SK-N-DZ (cell line): ENCODE measurements around the gene OR1S2. TPM values are rescaled to one million over a fixed set of nuclear protein-coding genes. Genes with fewer than 3 reads are reported as not detected.
"Not testable (repeated sequence)": the region's sequence is repeated elsewhere in the genome, so short reads cannot be mapped to it uniquely, and the experiment has no call there.

Experiments
- DNase-seq: peaks from one replicate; pipeline ENCODE4 v3.0.0-alpha.2; 2015; ENCODE audit warnings: low spot score
- polyA plus RNA-seq, 2 experiments: library from polyadenylated mRNA; depleted of rRNA; stranded (reverse); fragments of >200 nt; gene quantifications; 2 replicates each; pipeline ENCODE4 v1.2.3, GENCODE V29; 2014

The OR1S2 gene, protein sequence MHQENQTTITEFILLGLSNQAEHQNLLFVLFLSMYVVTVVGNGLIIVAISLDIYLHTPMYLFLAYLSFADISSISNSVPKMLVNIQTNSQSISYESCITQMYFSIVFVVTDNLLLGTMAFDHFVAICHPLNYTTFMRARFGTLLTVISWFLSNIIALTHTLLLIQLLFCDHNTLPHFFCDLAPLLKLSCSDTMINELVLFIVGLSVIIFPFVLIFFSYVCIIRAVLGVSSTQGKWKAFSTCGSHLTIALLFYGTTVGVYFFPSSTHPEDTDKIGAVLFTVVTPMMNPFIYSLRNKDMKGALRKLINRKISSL
- not detected in 2 replicates for polyA plus RNA-seq (2014; cell fraction: cytosol; rRNA removed)
- not detected in 2 replicates for polyA plus RNA-seq (2014; cell fraction: nucleus; rRNA removed)

DNA sequence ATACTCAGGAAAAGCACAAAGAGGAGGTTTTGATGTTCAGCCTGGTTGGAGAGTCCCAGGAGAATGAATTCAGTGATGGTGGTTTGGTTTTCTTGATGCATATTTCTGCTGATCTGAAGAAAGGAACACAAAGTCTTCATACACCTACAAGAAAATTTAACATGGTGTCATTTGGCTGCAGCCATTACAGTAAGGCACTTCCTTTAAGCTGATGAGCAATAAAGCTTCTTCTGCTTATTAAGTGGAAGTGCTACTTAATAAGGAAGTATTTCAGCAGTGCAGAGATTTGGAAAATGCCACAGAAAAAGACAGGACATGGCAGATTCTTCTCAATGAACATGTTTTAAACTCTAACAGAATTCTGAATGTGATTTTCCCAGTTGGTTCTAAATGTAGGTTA is at the start of gene OR1S2:
Gene OR1S2, minus strand, starts transcription at position 101 of the 400 bp plus-strand sequence. Its CDS starts 0 bp downstream, at position 101.
- DNase-seq, result no peak

DNA sequence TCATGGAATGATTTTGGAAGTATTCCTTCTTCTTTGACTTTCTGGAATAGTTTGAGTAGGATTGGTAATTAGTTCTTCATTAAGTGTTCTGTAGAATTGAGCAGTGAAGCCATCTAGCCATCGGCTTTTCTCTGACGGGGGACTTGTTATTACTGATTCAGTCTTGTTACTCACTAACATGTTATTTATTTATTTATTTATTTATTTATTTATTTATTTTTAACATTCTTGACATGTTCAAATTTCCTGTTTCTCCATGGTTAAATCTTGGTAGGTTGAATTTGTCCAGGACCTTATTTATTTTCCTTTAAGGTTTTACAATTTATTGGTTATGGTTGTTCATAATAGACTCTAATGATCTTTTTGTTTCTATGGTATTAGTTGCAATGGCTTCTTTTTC is 40.0 kb upstream of the OR1S2 start:
- DNase-seq, result no peak

DNA sequence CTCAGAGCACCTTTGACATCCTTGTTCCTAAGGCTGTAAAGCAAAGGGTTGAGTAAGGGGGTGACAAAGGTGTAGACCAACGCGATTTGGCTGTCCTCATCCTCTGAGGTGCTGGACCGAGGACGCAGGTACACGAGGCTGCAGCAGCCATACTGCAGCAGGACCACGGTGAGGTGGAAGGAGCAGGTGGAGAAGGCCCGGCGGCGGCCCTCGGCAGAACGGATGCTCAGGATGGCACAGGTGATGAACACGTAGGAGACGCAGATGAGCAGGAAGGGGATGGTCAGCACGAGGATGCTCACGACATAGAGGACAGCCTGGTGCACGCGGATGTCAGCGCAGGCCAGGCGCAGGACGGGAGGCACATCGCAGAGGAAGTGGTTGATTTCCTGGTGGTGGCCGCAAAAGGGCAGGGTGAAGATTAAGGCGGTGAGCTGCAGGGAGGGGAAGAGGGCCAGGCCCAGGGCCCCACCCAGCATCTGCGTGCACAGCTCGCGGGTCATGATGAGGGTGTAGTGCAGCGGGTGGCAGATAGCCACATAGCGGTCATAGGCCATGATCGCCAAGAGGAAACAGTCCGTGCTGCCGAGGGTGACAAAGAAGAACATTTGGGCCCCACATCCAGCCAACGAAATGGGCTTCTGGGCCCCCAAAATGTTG is 24.1 kb upstream of the OR1S2 start:
- DNase-seq, result no peak

DNA sequence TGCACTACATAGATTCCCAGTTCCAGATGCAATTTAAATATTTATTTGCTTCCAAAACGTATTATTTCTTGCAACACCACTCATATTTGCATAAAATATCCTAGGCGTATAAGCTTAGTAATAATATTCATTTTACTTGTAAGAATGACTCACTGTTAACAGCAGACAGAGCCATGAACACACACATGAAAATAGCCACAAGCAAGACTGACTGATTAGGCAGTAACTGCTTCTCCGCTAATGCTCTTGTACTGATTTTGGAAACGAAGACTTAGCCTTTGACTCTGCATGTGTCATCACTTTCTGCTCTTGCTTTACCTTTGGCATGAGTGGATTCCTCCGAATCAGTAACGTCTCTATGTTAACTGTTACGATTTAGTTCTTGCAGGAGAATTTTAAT is 18.8 kb upstream of the OR1S2 start:
- no peak for DNase-seq

DNA sequence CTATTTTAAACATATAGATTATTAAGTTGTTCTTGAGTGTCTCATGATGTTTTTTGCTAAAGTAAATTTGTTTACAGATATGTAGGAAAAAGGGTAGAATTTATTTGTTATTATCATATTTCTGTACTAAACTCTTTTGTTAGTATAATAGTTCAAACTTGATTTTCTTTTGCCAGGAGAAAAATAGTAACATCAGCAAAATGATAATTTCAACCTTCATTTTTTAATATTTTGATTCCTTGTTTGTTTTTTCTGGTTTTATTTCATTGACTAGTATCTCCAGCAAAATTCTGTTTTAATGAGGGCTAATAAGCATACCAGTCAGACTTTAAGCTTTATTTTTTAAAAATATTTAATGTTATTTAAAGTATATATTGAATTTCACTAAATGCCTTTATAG is 12.5 kb upstream of the OR1S2 start:
- DNase-seq, result no peak

DNA sequence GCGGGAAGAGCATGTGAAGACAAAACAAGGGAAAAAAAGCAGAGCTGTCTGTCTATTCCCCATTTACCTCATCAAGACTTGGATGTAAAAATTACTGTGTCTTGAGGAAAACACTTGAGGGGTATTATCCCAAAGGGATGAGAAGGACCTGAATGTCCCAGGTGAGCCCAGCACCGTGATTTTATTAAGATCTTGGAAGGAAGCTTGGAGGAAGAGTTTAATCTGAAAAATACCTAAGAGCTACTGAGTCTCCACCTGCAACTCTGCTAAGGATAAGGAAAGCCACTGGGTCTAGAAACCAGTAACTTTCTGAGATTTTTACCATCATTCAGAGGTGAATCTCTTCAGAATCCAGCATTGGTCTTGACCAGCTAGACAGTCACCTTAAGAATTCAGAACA is 8.5 kb upstream of the OR1S2 start, which contains the start of gene OR1S1:
Gene OR1S1, plus strand, starts transcription at position 301 of the 400 bp plus-strand sequence.
- DNase-seq, result not testable (repeated sequence)

DNA sequence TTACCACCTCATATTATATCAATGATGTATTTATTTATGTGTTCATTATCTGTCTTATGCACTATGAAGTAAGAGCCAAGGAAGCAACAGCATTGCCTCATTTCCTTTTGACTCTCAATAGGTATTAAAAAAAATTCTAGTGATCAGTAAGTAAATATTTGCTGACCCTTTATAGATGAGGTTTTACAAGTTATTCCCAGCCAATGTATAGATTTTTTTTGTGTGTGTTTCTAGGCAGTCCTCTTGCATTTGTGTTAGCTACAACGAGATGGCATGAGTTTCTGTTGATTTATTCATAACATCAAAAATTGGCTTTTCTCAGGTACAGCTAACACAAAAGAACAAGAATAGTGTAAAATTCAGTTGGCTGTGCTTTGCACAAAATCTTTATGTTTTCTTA is 4.7 kb downstream of the OR1S2 start:
- no peak for DNase-seq

DNA sequence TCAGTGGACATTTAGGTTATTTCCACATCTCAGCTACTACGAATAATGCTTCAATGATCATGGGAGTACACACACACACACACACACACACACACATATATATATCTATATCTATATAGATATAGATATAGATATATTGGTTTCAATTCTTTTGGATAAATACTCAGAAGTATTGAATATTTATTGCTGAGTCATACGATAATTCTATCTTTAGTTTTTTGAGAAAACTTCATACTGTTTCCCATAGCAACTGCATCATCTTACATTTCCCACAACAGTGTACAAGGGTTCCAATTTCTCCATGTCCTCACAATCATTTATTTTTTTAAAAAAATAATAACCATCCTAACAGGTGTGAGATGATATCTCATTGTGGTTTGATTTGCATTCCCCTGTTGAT is 8.0 kb downstream of the OR1S2 start:
- DNase-seq, result no peak

DNA sequence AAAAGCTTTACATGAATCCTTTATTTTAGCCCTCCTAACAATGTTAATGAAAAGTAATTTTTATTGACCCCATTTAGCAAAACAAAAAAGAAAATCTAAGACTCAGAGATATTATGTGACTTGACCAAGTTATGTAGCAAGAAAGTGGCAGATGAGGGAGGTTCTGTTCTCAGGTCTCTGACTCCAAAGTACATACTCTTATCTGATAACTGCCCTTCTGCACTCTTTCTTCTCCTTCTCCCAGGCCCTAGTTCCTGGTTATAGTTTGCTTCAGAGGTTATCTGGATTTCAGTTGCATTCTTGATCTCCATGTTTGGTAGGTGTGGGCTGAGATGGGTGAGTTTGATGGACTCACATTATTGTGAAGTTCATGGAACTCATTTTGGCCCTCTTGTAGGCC is 10.6 kb downstream of the OR1S2 start:
- DNase-seq, result no peak

DNA sequence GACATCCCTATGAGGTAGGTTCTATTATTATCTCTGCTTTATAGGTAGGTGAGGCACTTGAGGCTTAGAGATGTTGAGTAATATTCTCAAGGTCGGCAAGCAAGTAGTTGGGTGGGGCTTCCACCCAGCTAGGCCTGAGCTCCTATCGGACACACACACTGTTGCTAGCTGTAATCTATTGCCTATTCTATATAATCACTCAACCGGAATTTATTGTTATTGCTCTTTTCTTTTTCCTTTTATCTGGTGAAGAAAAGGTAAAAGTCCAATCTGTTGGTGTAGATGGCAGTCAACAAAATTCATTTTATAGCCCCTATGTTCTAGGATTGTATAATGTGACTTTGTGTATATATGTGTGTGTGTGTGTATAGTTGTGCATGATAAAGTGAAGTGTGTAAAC is 11.7 kb downstream of the OR1S2 start:
- no peak for DNase-seq

DNA sequence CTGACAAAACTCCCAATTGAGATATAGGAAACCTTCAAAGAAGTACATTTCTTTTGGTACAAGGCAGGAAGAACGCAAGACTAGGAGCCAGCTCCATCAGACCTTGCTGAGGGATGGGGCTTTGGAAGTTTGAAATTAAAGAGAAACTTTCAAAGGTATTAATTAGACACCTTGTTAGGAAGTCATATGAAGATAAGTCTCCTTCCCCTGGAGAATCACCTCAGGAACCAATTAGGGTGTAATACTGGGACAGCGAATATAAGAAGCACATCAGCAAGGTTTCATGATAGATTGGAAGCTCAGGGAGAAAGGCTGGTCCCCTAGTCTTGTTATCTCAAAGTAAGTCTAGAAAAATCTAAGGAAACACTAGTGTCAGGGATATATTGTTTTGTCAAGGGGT is 15.2 kb downstream of the OR1S2 start, which contains the start of gene OR9Q2:
Gene OR9Q2, plus strand, starts transcription at position 301 of the 400 bp plus-strand sequence. CDS start 1,421 bp downstream, outside the sequence.
- no peak for DNase-seq

DNA sequence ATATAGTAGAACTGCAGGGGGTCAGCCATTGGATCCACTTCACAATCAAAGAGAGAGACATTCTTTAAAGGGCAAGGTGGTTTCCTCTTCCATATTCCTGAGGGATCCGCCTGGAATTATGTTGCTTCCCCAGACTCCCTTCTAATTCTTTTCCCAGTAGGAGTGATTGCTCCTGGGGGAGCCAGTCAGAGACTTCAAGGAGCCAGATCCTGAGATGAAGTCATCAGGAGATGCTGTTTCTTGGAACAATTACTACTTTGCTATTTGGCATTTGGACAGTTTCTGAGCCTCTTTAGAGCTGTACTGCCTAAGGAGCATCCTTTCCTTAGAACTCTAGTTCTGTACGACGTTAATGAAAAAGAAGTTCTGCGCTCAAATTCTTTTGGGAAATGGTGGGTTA is 17.0 kb downstream of the OR1S2 start:
- no peak for DNase-seq

DNA sequence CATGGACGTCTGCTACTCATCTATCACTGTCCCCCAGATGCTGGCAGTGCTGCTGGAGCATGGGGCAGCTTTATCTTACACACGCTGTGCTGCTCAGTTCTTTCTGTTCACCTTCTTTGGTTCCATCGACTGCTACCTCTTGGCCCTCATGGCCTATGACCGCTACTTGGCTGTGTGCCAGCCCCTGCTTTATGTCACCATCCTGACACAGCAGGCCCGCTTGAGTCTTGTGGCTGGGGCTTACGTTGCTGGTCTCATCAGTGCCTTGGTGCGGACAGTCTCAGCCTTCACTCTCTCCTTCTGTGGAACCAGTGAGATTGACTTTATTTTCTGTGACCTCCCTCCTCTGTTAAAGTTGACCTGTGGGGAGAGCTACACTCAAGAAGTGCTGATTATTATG is 24.3 kb downstream of the OR1S2 start:
- DNase-seq, result peak; percentile 25

DNA sequence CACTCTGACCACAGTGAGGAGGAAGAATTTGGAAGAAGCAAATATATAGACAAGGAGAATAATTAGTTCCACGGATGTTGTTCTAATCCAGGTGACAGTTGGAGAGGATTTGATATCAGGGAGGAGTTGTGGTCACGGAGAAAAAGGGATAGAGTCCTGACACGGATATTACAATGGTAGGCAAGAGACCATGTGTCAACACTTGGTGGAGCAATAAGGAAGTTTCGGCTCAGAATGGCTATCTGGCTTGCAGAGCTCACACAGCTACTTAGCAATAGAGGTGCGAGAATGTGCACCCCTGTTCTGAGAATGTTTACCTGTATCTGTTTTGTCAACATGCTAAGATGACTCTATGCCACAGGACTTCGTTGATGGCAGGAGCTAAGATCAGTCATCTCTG is 25.5 kb downstream of the OR1S2 start:
- DNase-seq, result no peak

DNA sequence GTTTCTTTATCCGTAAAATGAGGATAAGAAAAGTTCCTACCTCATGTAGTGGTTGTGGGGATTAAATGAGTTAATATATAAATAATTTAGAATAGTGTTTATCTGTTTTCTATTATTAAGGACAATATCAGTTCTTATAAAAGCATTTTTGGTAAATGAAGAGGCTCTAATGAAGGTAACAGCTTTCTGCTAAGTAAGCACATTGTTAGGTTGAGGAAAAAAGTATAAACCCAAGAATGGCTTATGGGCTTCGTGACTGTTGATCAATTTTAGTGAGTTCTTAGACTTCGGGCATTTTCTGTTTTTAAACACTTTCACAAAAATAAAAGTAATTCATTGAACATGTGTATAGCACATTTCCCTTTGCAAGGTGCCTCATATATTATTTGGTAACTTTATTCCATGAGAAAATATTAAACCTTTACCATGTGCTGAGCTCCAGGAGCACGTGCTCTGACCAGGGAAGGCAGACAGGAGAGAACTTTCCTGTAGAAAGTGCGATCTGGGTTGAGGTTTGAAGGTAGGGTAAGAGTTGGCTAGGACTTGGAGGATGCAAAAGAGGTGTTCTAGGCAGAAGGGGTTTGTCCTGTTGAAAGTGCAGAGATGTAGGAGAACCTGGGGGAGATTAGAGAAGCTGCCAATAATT is 26.4 kb downstream of the OR1S2 start:
- DNase-seq, result no peak

DNA sequence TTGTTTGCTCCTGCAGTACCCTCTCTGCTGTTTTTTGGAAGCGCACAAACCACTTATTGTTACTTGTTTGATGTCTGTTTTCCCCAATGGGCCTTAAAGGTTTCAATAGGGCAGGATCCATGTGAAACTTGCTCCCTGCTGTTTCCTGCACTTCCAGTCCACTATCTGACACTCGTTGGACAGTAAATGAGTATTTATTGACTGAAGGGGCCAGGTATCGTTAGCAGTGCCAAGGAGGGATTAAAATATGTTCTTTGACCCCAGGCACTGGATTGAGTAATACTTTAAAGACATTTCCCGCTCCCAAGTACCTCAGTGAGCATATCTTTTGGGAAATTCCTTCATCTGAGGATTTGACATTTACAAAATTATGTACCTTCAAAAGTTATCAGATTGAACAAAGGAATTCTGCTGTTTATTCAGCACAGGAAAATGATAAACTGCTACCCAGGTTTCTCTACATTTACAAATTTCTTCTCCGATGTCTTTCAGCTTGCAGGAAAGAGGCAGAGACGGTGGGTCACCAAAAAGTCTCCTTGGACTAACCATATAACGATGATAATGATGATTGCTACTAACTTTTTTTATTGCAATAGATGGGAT is 38.3 kb downstream of the OR1S2 start:
- no peak for DNase-seq

DNA sequence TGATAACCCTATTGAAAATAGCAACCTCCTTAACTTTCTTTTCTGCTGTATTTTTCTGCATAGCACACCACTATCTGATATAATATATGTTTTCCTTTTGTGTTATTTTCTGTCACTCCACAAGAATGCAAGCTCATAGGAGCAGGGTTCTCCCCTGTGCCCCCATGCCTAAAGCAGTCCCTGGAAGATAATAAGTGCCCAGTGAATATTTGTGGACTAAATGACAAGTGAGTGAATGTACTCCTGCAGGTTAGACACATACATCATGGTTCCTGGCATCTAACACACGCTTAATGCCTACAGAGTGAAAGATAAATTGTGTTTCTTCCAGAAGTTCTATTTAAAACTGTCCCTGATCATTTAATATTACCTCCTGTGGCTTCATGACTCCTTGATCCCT is 39.0 kb downstream of the OR1S2 start:
- no peak for DNase-seq

DNA sequence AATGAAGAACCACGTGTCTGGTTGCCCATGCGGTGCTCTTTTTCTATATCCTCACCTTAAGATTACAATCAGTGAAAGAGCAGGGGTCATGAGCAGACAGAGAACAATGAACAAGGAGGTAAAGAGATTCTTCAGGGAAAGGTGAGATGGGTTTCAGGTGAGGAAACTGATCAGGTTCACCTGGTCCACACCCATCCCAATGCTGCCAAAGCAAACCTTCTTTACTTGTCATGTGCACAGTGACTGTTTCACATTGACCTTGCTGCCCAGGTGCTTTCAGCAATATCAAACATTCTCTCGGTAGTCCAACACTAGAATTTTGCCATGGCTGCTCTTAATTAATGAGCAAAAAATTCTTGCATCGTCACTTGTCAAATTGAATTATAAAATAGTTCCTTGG is 39.6 kb downstream of the OR1S2 start:
- no peak for DNase-seq
